CD14-positive monocyte (primary cell): Measurements from ENCODE around the gene PAK1IP1. TPM values are rescaled to one million over a fixed set of nuclear protein-coding genes. Genes with fewer than 3 reads are reported as not detected.
"Not testable (repeated sequence)": the region's sequence is repeated elsewhere in the genome, so short reads cannot be mapped to it uniquely, and the experiment has no call there.

Source experiments
- DNase-seq, 3 donors: peaks; one replicate each; pipeline ENCODE4 v3.0.0-alpha.2; 2011 to 2022
- H2AFZ ChIP-seq: 2 replicates; pipeline ENCODE4 v1.6.0; 2012; ENCODE audit warnings: mild to moderate bottlenecking, low read depth, low read length, inconsistent platforms; ENCODE audit not compliant: insufficient read depth, poor library complexity, severe bottlenecking
- H3K27ac ChIP-seq, 2 donors: 1 replicate in 1 of 2; 2 replicates in 1 of 2; pipeline ENCODE4 v1.5.1; 2012 to 2013; ENCODE audit warnings: low read length in 2 of 2, control low read depth in 1 of 2, inconsistent platforms in 1 of 2, low read depth in 1 of 2, mild to moderate bottlenecking in 1 of 2
- H3K27me3 ChIP-seq, 2 donors: one replicate each; pipeline versions ENCODE4 v1.6.0 to v1.6.1; 2011 to 2013; ENCODE audit warnings: low read length in 2 of 2; ENCODE audit not compliant: control insufficient read depth in 2 of 2, insufficient read depth in 2 of 2
- H3K36me3 ChIP-seq, 2 donors: replicated peaks in 1 of 2; 1 replicate in 1 of 2; 2 replicates in 1 of 2; pipeline versions ENCODE4 v1.5.1 to v1.6.1; 2012 to 2013; ENCODE audit warnings: low read length in 2 of 2, control low read depth in 1 of 2, inconsistent platforms in 1 of 2, mild to moderate bottlenecking in 1 of 2; ENCODE audit not compliant: insufficient read depth in 2 of 2, control insufficient read depth in 1 of 2
- H3K4me1 ChIP-seq, 2 donors: 1 replicate in 1 of 2; 2 replicates in 1 of 2; pipeline versions ENCODE4 v1.5.1 to v1.6.1; 2012 to 2013; ENCODE audit warnings: low read length in 2 of 2, control low read depth in 1 of 2, inconsistent platforms in 1 of 2, mild to moderate bottlenecking in 1 of 2, moderate library complexity in 1 of 2; ENCODE audit not compliant: insufficient read depth in 2 of 2, control insufficient read depth in 1 of 2
- H3K4me2 ChIP-seq: replicated peaks from 2 replicates; pipeline ENCODE3; 2012; ENCODE audit warnings: low read length, moderate library complexity, mild to moderate bottlenecking; ENCODE audit not compliant: poor library complexity, severe bottlenecking; ENCODE audit errors: extremely low read depth
- H3K4me3 ChIP-seq, 3 experiments: fragments of 200-600 bp in 1 of 3; sonication (generic) in 1 of 3; replicated peaks in 1 of 3; 1 replicate in 2 of 3; 2 replicates in 1 of 3; pipeline ENCODE4 v1.5.1; 2011 to 2013; ENCODE audit warnings: low read length in 3 of 3, mild to moderate bottlenecking in 3 of 3, control low read depth in 2 of 3, low read depth in 2 of 3, inconsistent platforms in 1 of 3, moderate library complexity in 1 of 3
- H3K79me2 ChIP-seq: 2 replicates; pipeline ENCODE4 v1.6.0; 2012; ENCODE audit warnings: mild to moderate bottlenecking, control low read depth, inconsistent platforms, low read length, moderate library complexity; ENCODE audit not compliant: insufficient read depth
- H3K9ac ChIP-seq: 2 replicates; pipeline ENCODE4 v1.6.0; 2017; ENCODE audit warnings: low read length, mild to moderate bottlenecking; ENCODE audit not compliant: insufficient read depth, poor library complexity, severe bottlenecking
- H3K9me3 ChIP-seq, 2 donors: replicated peaks in 1 of 2; 1 replicate in 1 of 2; 2 replicates in 1 of 2; pipeline versions ENCODE4 v1.5.1 to v1.6.1; 2012 to 2013; ENCODE audit warnings: low read length in 2 of 2, control low read depth in 1 of 2; ENCODE audit not compliant: control insufficient read depth in 1 of 2, insufficient read depth in 1 of 2
- H4K20me1 ChIP-seq: 2 replicates; pipeline ENCODE4 v1.6.0; 2012; ENCODE audit warnings: mild to moderate bottlenecking, low read length, control low read depth, moderate library complexity; ENCODE audit not compliant: insufficient read depth
- H3K27ac Mint-ChIP-seq, 7 donors: one replicate each; pipeline ENCODE4 v1.8.0; 2020; ENCODE audit warnings: mild to moderate bottlenecking in 7 of 7, mixed read lengths in 7 of 7, moderate library complexity in 6 of 7, inconsistent platforms in 2 of 7
- H3K27me3 Mint-ChIP-seq, 3 donors: one replicate each; pipeline ENCODE4 v1.8.0; 2021 to 2022; ENCODE audit warnings: low read depth in 3 of 3, mild to moderate bottlenecking in 3 of 3, mixed read lengths in 3 of 3, moderate library complexity in 3 of 3, inconsistent platforms in 1 of 3
- H3K36me3 Mint-ChIP-seq, 2 donors: one replicate each; pipeline ENCODE4 v1.8.0; 2020; ENCODE audit warnings: mixed read lengths in 2 of 2, inconsistent platforms in 1 of 2, mild to moderate bottlenecking in 1 of 2
- H3K4me1 Mint-ChIP-seq: one replicate; pipeline ENCODE4 v1.8.0; 2020; ENCODE audit warnings: mild to moderate bottlenecking, mixed read lengths
- H3K4me3 Mint-ChIP-seq, 2 donors: one replicate each; pipeline ENCODE4 v1.8.0; 2020; ENCODE audit warnings: mild to moderate bottlenecking in 2 of 2, mixed read lengths in 2 of 2, moderate library complexity in 1 of 2
- H3K9me3 Mint-ChIP-seq, 7 donors: one replicate each; pipeline ENCODE4 v1.8.0; 2020 to 2022; ENCODE audit warnings: mixed read lengths in 7 of 7, mild to moderate bottlenecking in 6 of 7, moderate library complexity in 6 of 7, inconsistent platforms in 2 of 7
- CTCF ChIP-seq: fragments of 200-600 bp; IDR thresholded peaks from one replicate; pipeline ENCODE4 v1.8.0; 2022; ENCODE audit warnings: antibody characterized with exemption, mild to moderate bottlenecking
- WGBS: methylation state at CpG from one replicate; pipeline ENCODE4 v1.1.5; 2013; ENCODE audit warnings: missing lambda C conversion rate; ENCODE audit not compliant: insufficient coverage; 5-methylcytosine and 5-hydroxymethylcytosine counted together
- intact Hi-C, 2 donors: fragments of 100-400 bp; cut with micrococcal nuclease; formaldehyde crosslinking; loops; one replicate each; pipeline versions ENCODE4 v1.15.0 to v1.15.1; 2023
- polyA plus RNA-seq, 3 donors: library from polyadenylated mRNA; depleted of rRNA in 1 of 3; unstranded in 2 of 3; stranded (reverse) in 1 of 3; fragments of 300-500 nt in 2 of 3; fragments of >200 nt in 1 of 3; fragmentation: Illumina TruSeq in 2 of 3; gene quantifications; 1 replicate in 2 of 3; 2 replicates in 1 of 3; pipeline ENCODE4 v1.2.3, GENCODE V29; 2012 to 2021

The PAK1IP1 gene
- polyA plus RNA-seq, 3 donors = 6.2 to 13.3 (median 11.7) TPM

- Histone ChIP-seq H3K4me2 (no peak overlapping the region), H3K9ac (no peak overlapping the region), H3K27ac (no peak overlapping the region), H3K9me3 (peaks cover 0 to 7% of the 10 kb centered on the region in 2 donors), H3K27me3 (no peaks in the 10 kb centered on the region), H3K4me1 (peaks cover 11 to 12% of the 10 kb centered on the region in 2 donors), H4K20me1 (no peaks in the 10 kb centered on the region), H3K36me3 (no peaks in the 10 kb centered on the region), H2AFZ (no peak overlapping the region), H3K4me3 (peak overlapping the region in 2 of 3 experiments; percentile 18 to 34), H3K79me2 (no peaks in the 10 kb centered on the region)
- Mint-ChIP-seq H3K4me3 (peak overlapping the region; percentile 69 to 73), H3K27me3 (peaks cover 0 to 6% (median 2%) of the 10 kb centered on the region in 3 donors), H3K9me3 (peaks cover 0 to 13% (median 6%) of the 10 kb centered on the region in 7 donors), H3K4me1 (peaks cover 18% of the 10 kb centered on the region), H3K27ac (no peak overlapping the region), H3K36me3 (no peaks in the 10 kb centered on the region)
- no peak for DNase-seq
- intact Hi-C loops = no loop called here
- no peak for TF ChIP-seq CTCF
- WGBS = 85% methylated on average over 48 of the region's 48 CpGs
These were observed 34.9 kb upstream of the PAK1IP1 start for GRCh38 chr6:10659699-10660348.

DNA sequence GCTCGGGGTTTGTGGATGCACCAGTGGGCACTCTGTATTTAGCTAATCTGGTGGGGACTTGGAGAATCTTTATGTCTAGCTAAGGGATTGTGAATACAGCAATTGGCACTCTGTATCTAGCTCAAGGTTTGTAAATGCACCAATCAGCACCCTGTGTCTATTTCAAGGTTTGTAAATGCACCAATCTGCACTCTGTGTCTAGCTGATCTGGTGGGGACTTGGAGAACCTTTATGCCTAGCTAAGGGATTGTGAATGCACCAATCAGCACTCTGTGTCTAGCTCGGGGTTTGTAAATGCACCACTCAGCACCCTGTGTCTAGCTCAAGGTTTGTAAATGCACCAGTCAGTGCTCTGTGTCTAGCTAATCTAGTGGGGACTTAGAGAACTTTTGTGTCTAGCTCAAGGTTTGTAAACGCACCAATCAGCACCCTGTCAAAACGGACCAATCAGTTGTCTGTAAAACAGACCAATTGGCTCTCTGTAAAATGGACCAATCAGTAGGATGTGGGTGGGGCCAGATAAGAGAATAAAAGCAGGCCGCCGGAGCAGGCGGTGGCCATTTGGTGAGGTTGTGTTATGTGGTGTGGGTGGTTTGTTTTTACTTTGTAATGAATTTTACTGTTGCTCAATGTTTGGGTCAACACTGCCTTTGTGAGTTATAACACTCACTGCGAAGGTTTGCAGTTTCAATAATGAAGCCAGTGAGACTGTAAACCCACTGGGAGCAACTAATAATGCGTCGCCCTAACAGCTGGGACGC lies 34.2 kb upstream of the PAK1IP1 start:
- H3K27me3 Mint-ChIP-seq = not testable (repeated sequence)

More for the DNA sequence above, 34.2 kb upstream of the PAK1IP1 start:
- H3K9me3 ChIP-seq, DNase-seq, H3K36me3 Mint-ChIP-seq, H3K27me3 ChIP-seq, intact Hi-C loops, H2AFZ ChIP-seq, H3K27ac Mint-ChIP-seq, H3K27ac ChIP-seq, H3K4me3 ChIP-seq, H3K4me2 ChIP-seq, H3K4me1 ChIP-seq, H4K20me1 ChIP-seq, H3K36me3 ChIP-seq, H3K9ac ChIP-seq, H3K79me2 ChIP-seq: not testable (repeated sequence)
- Mint-ChIP-seq H3K4me3 (peak overlapping the region in 1 of 2 donors; percentile 73), H3K9me3 (peaks cover 0 to 13% (median 6%) of the 10 kb centered on the region in 7 donors), H3K4me1 (peaks cover 11% of the 10 kb centered on the region)
- WGBS = 93% methylated on average over 10 of the region's 11 CpGs
